HepG2 (cell line): ENCODE measurements around the gene IL32. TPM values are rescaled to one million over a fixed set of nuclear protein-coding genes. Genes with fewer than 3 reads are reported as not detected.

ENCODE experiments used
- CCAR2 ChIP-seq: fragments of 200-400 bp; formaldehyde crosslinking; optimal IDR thresholded peaks from 2 replicates; pipeline ENCODE3; 2018; ENCODE audit warnings: low read depth, mild to moderate bottlenecking, low read length, moderate library complexity
- DNMT3B ChIP-seq: conservative IDR thresholded peaks from 2 replicates; pipeline ENCODE4 v1.6.1; 2016; ENCODE audit warnings: missing biosample characterization, control low read depth
- FOSL1 ChIP-seq: sonication (generic); formaldehyde crosslinking; IDR thresholded peaks from 2 replicates; pipeline ENCODE4 v1.9.0; 2021; ENCODE audit warnings: missing genetic modification reagents, borderline replicate concordance
- RBFOX2 ChIP-seq: fragments of 200-400 bp; formaldehyde crosslinking; IDR thresholded peaks from 2 replicates; pipeline ENCODE4 v1.6.1; 2017; ENCODE audit warnings: low read depth, mild to moderate bottlenecking, low read length
- REPIN1 ChIP-seq: sonication (generic); formaldehyde crosslinking; IDR thresholded peaks from 2 replicates; pipeline ENCODE4 v1.8.0; 2022; ENCODE audit warnings: missing genetic modification reagents, low read depth, mild to moderate bottlenecking, borderline replicate concordance
- RFXAP ChIP-seq: sonication (generic); formaldehyde crosslinking; IDR thresholded peaks from 2 replicates; pipeline ENCODE4 v1.4.0; 2020; ENCODE audit warnings: missing genetic modification reagents, borderline replicate concordance
- THAP11 ChIP-seq: IDR thresholded peaks from 2 replicates; pipeline ENCODE4 v1.6.1; 2016; ENCODE audit warnings: missing biosample characterization, missing genetic modification reagents
- ZFP36L1 ChIP-seq: sonication (generic); formaldehyde crosslinking; IDR thresholded peaks from 2 replicates; pipeline ENCODE4 v1.8.0; 2022; ENCODE audit warnings: mild to moderate bottlenecking, missing genetic modification reagents, moderate library complexity
- ZNF33B ChIP-seq: sonication (generic); formaldehyde crosslinking; IDR thresholded peaks from 2 replicates; pipeline ENCODE4 v1.5.1; 2020; ENCODE audit warnings: mild to moderate bottlenecking, missing genetic modification reagents
- ZNF34 ChIP-seq: sonication (generic); formaldehyde crosslinking; IDR thresholded peaks from 2 replicates; pipeline ENCODE4 v1.4.0; 2020; ENCODE audit warnings: mild to moderate bottlenecking, missing genetic modification reagents, borderline replicate concordance
- ZNF850 ChIP-seq: sonication (generic); formaldehyde crosslinking; conservative IDR thresholded peaks from 2 replicates; pipeline ENCODE4 v1.9.0; 2021; ENCODE audit warnings: mild to moderate bottlenecking, missing genetic modification reagents
- polyA plus RNA-seq, 8 experiments: library from polyadenylated mRNA; depleted of rRNA in 3 of 8; stranded (reverse) in 7 of 8; unstranded in 1 of 8; fragments of >200 nt; fragmentation: Illumina TruSeq in 4 of 8; extraction: Trizol in 4 of 8; gene quantifications; 2 replicates each; pipeline versions ENCODE4 v1.2.1 to v1.2.3, GENCODE V29; 2011 to 2016; ENCODE audit warnings: low read depth in 4 of 8, missing spikeins in 1 of 8, mixed read lengths in 1 of 8; ENCODE audit not compliant: insufficient read depth in 1 of 8
- total RNA-seq, 5 experiments: library from RNA; depleted of rRNA; stranded (reverse); fragments of >200 nt; fragmentation: Illumina TruSeq; extraction: Trizol; gene quantifications; 2 replicates each; pipeline ENCODE4 v1.2.3, GENCODE V29; 2016; ENCODE audit warnings: low read depth in 1 of 5
- TF ChIP-seq, protein P1 (sequence below), 2 experiments: sonication (generic) in 1 of 2; formaldehyde crosslinking in 1 of 2; IDR thresholded peaks; 2 replicates each; pipeline versions ENCODE4 v1.4.0 to v1.6.1; 2018 to 2020; ENCODE audit warnings: missing genetic modification reagents in 2 of 2, borderline replicate concordance in 1 of 2, low read depth in 1 of 2, mild to moderate bottlenecking in 1 of 2, missing biosample characterization in 1 of 2
- TF ChIP-seq, protein P2 (sequence below): sonication (generic); formaldehyde crosslinking; IDR thresholded peaks from 2 replicates; pipeline ENCODE4 v1.4.0; 2020; ENCODE audit warnings: missing genetic modification reagents, borderline replicate concordance
- TF ChIP-seq, protein P3 (sequence below): sonication (generic); formaldehyde crosslinking; IDR thresholded peaks from 2 replicates; pipeline ENCODE4 v1.4.0; 2020; ENCODE audit warnings: missing genetic modification reagents, mild to moderate bottlenecking, borderline replicate concordance
- TF ChIP-seq, protein P4 (sequence below): sonication (generic); formaldehyde crosslinking; IDR thresholded peaks from 2 replicates; pipeline ENCODE4 v1.5.0; 2020; ENCODE audit warnings: missing genetic modification reagents, mild to moderate bottlenecking, borderline replicate concordance

The IL32 gene
- total and polyA plus RNA-seq, 2 of the 13 experiments (the other 11 are each of a cell fraction or from before 2014, with no cell fraction given): 115 to 165 TPM

DNA sequence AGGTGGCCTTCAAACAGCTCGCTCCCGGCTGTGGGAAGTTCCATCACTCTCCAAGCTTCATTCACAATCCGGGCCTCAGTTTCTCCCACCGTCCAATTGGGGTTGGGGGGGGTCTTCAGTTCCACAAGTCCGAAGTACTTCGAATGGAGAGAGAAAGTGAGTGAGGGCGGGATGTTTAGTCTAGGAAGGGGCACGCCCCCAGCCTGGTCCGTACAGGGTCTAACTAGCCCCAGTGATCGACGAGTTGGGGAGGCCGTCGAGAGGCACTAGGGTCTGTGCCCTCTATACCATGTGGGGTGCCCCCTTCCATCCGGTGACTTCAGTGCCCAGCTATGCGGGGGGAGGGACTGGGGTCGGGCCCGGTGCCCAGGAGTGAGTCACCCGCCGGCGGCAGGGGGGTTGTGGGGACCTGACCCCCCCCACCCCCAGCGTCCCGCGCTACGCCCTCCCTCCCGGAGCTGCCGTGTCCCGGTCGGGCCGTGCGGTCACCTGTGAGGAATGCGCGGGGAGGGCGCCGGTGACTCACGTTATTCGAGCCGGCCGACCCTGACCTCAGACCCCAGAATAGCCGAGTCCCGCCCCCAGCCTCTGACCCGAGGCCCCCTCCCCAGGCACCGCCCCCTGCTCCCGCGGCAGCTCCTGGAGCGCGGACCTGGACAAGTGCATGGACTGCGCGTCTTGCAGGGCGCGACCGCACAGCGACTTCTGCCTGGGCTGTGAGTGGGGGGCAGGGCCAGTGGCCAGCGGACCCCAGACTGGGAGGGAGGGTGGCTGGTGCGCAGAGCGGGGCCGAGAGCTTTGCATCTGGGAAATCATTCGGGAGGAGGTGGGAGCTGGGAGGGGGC, 44.6 kb upstream of the IL32 start (continued):
- TF ChIP-seq, protein P1, sequence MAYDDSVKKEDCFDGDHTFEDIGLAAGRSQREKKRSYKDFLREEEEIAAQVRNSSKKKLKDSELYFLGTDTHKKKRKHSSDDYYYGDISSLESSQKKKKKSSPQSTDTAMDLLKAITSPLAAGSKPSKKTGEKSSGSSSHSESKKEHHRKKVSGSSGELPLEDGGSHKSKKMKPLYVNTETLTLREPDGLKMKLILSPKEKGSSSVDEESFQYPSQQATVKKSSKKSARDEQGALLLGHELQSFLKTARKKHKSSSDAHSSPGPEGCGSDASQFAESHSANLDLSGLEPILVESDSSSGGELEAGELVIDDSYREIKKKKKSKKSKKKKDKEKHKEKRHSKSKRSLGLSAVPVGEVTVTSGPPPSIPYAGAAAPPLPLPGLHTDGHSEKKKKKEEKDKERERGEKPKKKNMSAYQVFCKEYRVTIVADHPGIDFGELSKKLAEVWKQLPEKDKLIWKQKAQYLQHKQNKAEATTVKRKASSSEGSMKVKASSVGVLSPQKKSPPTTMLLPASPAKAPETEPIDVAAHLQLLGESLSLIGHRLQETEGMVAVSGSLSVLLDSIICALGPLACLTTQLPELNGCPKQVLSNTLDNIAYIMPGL (CRISPR knock-in tag; IDR thresholded peaks at IDR 0.05; ENCODE audit: borderline replicate concordance in 1 of 2, low read depth in 1 of 2): peak; percentile 44 to 64; a peak in 3 of 4 replicates
- TF ChIP-seq, protein P2, sequence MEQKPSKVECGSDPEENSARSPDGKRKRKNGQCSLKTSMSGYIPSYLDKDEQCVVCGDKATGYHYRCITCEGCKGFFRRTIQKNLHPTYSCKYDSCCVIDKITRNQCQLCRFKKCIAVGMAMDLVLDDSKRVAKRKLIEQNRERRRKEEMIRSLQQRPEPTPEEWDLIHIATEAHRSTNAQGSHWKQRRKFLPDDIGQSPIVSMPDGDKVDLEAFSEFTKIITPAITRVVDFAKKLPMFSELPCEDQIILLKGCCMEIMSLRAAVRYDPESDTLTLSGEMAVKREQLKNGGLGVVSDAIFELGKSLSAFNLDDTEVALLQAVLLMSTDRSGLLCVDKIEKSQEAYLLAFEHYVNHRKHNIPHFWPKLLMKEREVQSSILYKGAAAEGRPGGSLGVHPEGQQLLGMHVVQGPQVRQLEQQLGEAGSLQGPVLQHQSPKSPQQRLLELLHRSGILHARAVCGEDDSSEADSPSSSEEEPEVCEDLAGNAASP (CRISPR knock-in tag): peak; percentile 84
- TF ChIP-seq, protein P3, sequence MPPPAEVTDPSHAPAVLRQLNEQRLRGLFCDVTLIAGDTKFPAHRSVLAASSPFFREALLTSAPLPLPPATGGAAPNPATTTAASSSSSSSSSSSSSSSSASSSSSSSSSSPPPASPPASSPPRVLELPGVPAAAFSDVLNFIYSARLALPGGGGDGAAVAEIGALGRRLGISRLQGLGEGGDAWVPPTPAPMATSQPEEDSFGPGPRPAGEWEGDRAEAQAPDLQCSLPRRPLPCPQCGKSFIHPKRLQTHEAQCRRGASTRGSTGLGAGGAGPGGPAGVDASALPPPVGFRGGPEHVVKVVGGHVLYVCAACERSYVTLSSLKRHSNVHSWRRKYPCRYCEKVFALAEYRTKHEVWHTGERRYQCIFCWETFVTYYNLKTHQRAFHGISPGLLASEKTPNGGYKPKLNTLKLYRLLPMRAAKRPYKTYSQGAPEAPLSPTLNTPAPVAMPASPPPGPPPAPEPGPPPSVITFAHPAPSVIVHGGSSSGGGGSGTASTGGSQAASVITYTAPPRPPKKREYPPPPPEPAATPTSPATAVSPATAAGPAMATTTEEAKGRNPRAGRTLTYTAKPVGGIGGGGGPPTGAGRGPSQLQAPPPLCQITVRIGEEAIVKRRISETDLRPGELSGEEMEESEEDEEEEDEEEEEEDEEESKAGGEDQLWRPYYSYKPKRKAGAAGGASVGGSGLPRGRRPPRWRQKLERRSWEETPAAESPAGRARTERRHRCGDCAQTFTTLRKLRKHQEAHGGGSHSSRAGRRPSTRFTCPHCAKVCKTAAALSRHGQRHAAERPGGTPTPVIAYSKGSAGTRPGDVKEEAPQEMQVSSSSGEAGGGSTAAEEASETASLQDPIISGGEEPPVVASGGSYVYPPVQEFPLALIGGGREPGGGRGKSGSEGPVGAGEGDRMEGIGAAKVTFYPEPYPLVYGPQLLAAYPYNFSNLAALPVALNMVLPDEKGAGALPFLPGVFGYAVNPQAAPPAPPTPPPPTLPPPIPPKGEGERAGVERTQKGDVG: no peak; the same call in 1 of the 2 replicates
- TF ChIP-seq ZNF33B (CRISPR knock-in tag) (no peak), THAP11 (CRISPR knock-in tag) (peak; percentile 84), RFXAP (CRISPR knock-in tag) (peak; percentile 54; the same call in 1 of the 2 replicates), ZNF850 (CRISPR knock-in tag) (0 out of 2 replicates have a peak, but pooled peaks have one; percentile 57), DNMT3B (CRISPR knock-in tag) (no peak), CCAR2 (no peak), FOSL1 (CRISPR knock-in tag) (peak; percentile 94), ZNF34 (CRISPR knock-in tag) (0 out of 2 replicates have a peak, but pooled peaks have one; percentile 76), REPIN1 (CRISPR knock-in tag) (peak; percentile 40; the same call in 1 of the 2 replicates), ZFP36L1 (peak; percentile 76; the same call in 1 of the 2 replicates), RBFOX2 (peak; percentile 91)
- TF ChIP-seq, protein P4, sequence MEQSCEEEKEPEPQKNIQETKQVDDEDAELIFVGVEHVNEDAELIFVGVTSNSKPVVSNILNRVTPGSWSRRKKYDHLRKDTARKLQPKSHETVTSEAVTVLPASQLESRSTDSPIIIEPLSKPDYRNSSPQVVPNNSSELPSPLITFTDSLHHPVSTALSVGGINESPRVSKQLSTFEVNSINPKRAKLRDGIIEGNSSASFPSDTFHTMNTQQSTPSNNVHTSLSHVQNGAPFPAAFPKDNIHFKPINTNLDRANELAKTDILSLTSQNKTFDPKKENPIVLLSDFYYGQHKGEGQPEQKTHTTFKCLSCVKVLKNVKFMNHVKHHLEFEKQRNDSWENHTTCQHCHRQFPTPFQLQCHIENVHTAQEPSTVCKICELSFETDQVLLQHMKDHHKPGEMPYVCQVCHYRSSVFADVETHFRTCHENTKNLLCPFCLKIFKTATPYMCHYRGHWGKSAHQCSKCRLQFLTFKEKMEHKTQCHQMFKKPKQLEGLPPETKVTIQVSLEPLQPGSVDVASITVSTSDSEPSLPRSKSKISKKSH (CRISPR knock-in tag): peak; percentile 25; the same call in 1 of the 2 replicates
